ENCODE measurements around the gene KLC1.

The KLC1 gene

GRCh38 chr14:103723748-103724081, 94.7 kb downstream of the KLC1 start:
- no peak for DNase-seq

GRCh38 chr14:103724116-103724515, 95.1 kb downstream of the KLC1 start:
- no peak for DNase-seq

GRCh38 chr14:103725001-103725682, 96.1 kb downstream of the KLC1 start:
- DNase-seq, result no peak

GRCh38 chr14:103725739-103726395, 96.9 kb downstream of the KLC1 start:
- no peak for DNase-seq

GRCh38 chr14:103726474-103726873, 97.5 kb downstream of the KLC1 start:
- DNase-seq, result no peak

- no peak for DNase-seq
Observed at GRCh38 chr14:103727313-103727980, 98.4 kb downstream of the KLC1 start.

- DNase-seq, result no peak
Observed at GRCh38 chr14:103728141-103728540, 99.1 kb downstream of the KLC1 start.

- DNase-seq, result no peak
Observed at GRCh38 chr14:103728721-103729120, 99.7 kb downstream of the KLC1 start.

GRCh38 chr14:103729496-103730448, 100.8 kb downstream of the KLC1 start:
- DNase-seq, result no peak

GRCh38 chr14:103730490-103731035, 101.6 kb downstream of the KLC1 start:
- DNase-seq, result no peak

- no peak for DNase-seq
Observed at GRCh38 chr14:103731481-103731880, 102.5 kb downstream of the KLC1 start.

- no peak for DNase-seq
Observed at GRCh38 chr14:103731916-103732867, 103.2 kb downstream of the KLC1 start.

- no peak for DNase-seq
Observed at GRCh38 chr14:103732868-103733620, 104.0 kb downstream of the KLC1 start.

- DNase-seq, result no peak
Observed at GRCh38 chr14:103733651-103734050, 104.6 kb downstream of the KLC1 start.

GRCh38 chr14:103734081-103734888, 105.3 kb downstream of the KLC1 start:
- no peak for DNase-seq

- no peak for DNase-seq
Observed at GRCh38 chr14:103735022-103735421, 106.0 kb downstream of the KLC1 start.

- no peak for DNase-seq
Observed at GRCh38 chr14:103735439-103735814, 106.4 kb downstream of the KLC1 start.

- DNase-seq, result no peak
Observed at GRCh38 chr14:103735815-103736545, 107.0 kb downstream of the KLC1 start.
